GM12892 (cell line): ENCODE results near the gene ZMYND19.
"Not testable (repeated sequence)": the region's sequence is repeated elsewhere in the genome, so short reads cannot be mapped to it uniquely, and the experiment has no call there.

Experiments
- POLR2A ChIP-seq: IDR thresholded peaks from 2 replicates; pipeline ENCODE4 v1.6.1; 2011; ENCODE audit warnings: low read depth, low read length, control low read depth
- POLR2AphosphoS5 ChIP-seq: IDR thresholded peaks from 2 replicates; pipeline ENCODE4 v1.6.1; 2011; ENCODE audit warnings: low read depth, low read length, control low read depth

- not testable (repeated sequence) for TF ChIP-seq POLR2AphosphoS5, POLR2A
Measured at GRCh38 chr9:137568445-137568844, 21.9 kb downstream of the ZMYND19 start.
